H1 (cell line): ENCODE data around the gene PANX3. TPM values are rescaled to one million over a fixed set of nuclear protein-coding genes. Genes with fewer than 3 reads are reported as not detected.

ENCODE experiments used
- CTCF ChIA-PET: fragments of 300-600 bp; sonication (Branson Sonifier 250); formaldehyde crosslinking; loops from one replicate; lab custom pipeline; 2021; ENCODE audit not compliant: partially characterized antibody; lab: Charles Lee
- POLR2A ChIA-PET: fragments of 300-600 bp; sonication (Branson Sonifier 250); formaldehyde crosslinking; loops from one replicate; lab custom pipeline; 2021; ENCODE audit warnings: inconsistent platforms; ENCODE audit not compliant: partially characterized antibody; lab: Charles Lee
- DNase-seq, 2 experiments: peaks; one replicate each; pipeline versions ENCODE4 v3.0.0 to v3.0.0-alpha.2; 2010 to 2022; ENCODE audit warnings: low spot score in 2 of 2, low read depth in 1 of 2, mixed read lengths in 1 of 2
- FAIRE-seq: peaks from 2 replicates; lab custom pipeline; 2011; peaks lifted over from hg19 to GRCh38; lab: Jason Lieb, UNC
- H2AFZ ChIP-seq: 2 replicates; pipeline ENCODE4 v1.8.1; 2012; ENCODE audit warnings: low read length, inconsistent platforms
- H2AK5ac ChIP-seq: 2 replicates; pipeline ENCODE4 v1.6.1; 2013; ENCODE audit warnings: low read depth, low read length
- H2BK120ac ChIP-seq: replicated peaks from 2 replicates; pipeline ENCODE3; 2013; ENCODE audit warnings: low read depth, low read length, inconsistent platforms
- H2BK12ac ChIP-seq: 2 replicates; pipeline ENCODE4 v1.6.1; 2013; ENCODE audit warnings: low read depth, low read length
- H2BK15ac ChIP-seq: 2 replicates; pipeline ENCODE4 v1.6.1; 2013; ENCODE audit warnings: low read length
- H2BK20ac ChIP-seq: 2 replicates; pipeline ENCODE4 v1.6.1; 2013; ENCODE audit warnings: low read length
- H2BK5ac ChIP-seq: 2 replicates; pipeline ENCODE4 v1.6.1; 2013; ENCODE audit warnings: low read depth, low read length
- H3K14ac ChIP-seq: 2 replicates; pipeline ENCODE4 v1.6.1; 2013; ENCODE audit warnings: inconsistent platforms; ENCODE audit not compliant: insufficient read length
- H3K18ac ChIP-seq: 2 replicates; pipeline ENCODE4 v1.6.1; 2013; ENCODE audit warnings: low read length; ENCODE audit errors: extremely low read depth
- H3K23ac ChIP-seq: 2 replicates; pipeline ENCODE4 v1.6.1; 2013; ENCODE audit warnings: inconsistent platforms; ENCODE audit not compliant: insufficient read length
- H3K23me2 ChIP-seq: 2 replicates; pipeline ENCODE4 v1.6.1; 2013; ENCODE audit warnings: low read depth, low read length
- H3K27ac ChIP-seq: 2 replicates; pipeline ENCODE4 v1.6.1; 2011; ENCODE audit warnings: low read depth, low read length, inconsistent platforms
- H3K27me3 ChIP-seq, 4 experiments: replicated peaks in 1 of 4; 1 replicate in 1 of 4; 2 replicates in 3 of 4; pipeline versions ENCODE4 v1.6.1 to v1.8.1; 2011 to 2013; ENCODE audit warnings: low read length in 3 of 4, mild to moderate bottlenecking in 3 of 4, inconsistent platforms in 2 of 4, mixed read lengths in 2 of 4, moderate library complexity in 1 of 4; ENCODE audit not compliant: control insufficient read depth in 3 of 4, insufficient read depth in 3 of 4; ENCODE audit errors: extremely low read depth in 1 of 4
- H3K36me3 ChIP-seq, 4 experiments: 2 replicates each; pipeline versions ENCODE4 v1.6.1 to v1.8.1; 2011 to 2013; ENCODE audit warnings: mild to moderate bottlenecking in 4 of 4, low read length in 3 of 4, moderate library complexity in 2 of 4, control low read depth in 1 of 4, inconsistent platforms in 1 of 4; ENCODE audit not compliant: insufficient read depth in 4 of 4, control insufficient read depth in 2 of 4
- H3K4ac ChIP-seq: replicated peaks from 2 replicates; pipeline ENCODE3; 2013; ENCODE audit warnings: low read length, low read depth, mixed read lengths, inconsistent platforms; ENCODE audit not compliant: insufficient read length
- H3K4me1 ChIP-seq, 4 experiments: replicated peaks in 1 of 4; 1 replicate in 1 of 4; 2 replicates in 3 of 4; pipeline versions ENCODE4 v1.6.1 to v1.8.1; 2011 to 2013; ENCODE audit warnings: low read length in 3 of 4, inconsistent platforms in 2 of 4, mixed read lengths in 1 of 4; ENCODE audit not compliant: insufficient read depth in 4 of 4, control insufficient read depth in 3 of 4
- H3K4me2 ChIP-seq, 2 experiments: 2 replicates each; pipeline versions ENCODE4 v1.6.1 to v1.8.1; 2011 to 2013; ENCODE audit warnings: low read depth in 2 of 2, low read length in 2 of 2, control low read depth in 1 of 2, inconsistent platforms in 1 of 2, mild to moderate bottlenecking in 1 of 2; ENCODE audit not compliant: insufficient read depth in 1 of 2
- H3K4me3 ChIP-seq, 4 experiments: fragments of 200-600, 300-600 bp in 1 of 4; sonication (generic), shearing (Covaris generic), sonication (Bioruptor Twin) in 1 of 4; 2 replicates each; pipeline versions ENCODE4 v1.5.1 to v1.8.1; 2011 to 2016; ENCODE audit warnings: low read length in 4 of 4, low read depth in 3 of 4, control low read depth in 2 of 4, inconsistent platforms in 2 of 4, mild to moderate bottlenecking in 2 of 4, mixed read lengths in 1 of 4, moderate library complexity in 1 of 4; ENCODE audit not compliant: insufficient read depth in 2 of 4; ENCODE audit errors: extremely low read depth in 1 of 4
- H3K56ac ChIP-seq: replicated peaks from 2 replicates; pipeline ENCODE3; 2013; ENCODE audit warnings: low read depth, mild to moderate bottlenecking, mixed read lengths, low read length, inconsistent platforms; ENCODE audit not compliant: insufficient read length
- H3K79me1 ChIP-seq: 2 replicates; pipeline ENCODE4 v1.6.1; 2013; ENCODE audit warnings: low read depth, low read length, control low read depth
- H3K79me2 ChIP-seq, 2 experiments: 2 replicates each; pipeline versions ENCODE4 v1.6.1 to v1.8.1; 2012 to 2013; ENCODE audit warnings: low read length in 2 of 2, mild to moderate bottlenecking in 2 of 2, inconsistent platforms in 1 of 2; ENCODE audit not compliant: insufficient read depth in 2 of 2, control insufficient read depth in 1 of 2
- H3K9ac ChIP-seq, 4 experiments: replicated peaks in 1 of 4; 1 replicate in 1 of 4; 2 replicates in 3 of 4; pipeline versions ENCODE4 v1.6.1 to v1.8.1; 2011 to 2013; ENCODE audit warnings: low read depth in 3 of 4, low read length in 3 of 4, control low read depth in 2 of 4, mild to moderate bottlenecking in 2 of 4, moderate library complexity in 2 of 4, inconsistent platforms in 1 of 4; ENCODE audit errors: extremely low read depth in 1 of 4
- H3K9me3 ChIP-seq, 2 experiments: 2 replicates each; pipeline versions ENCODE4 v1.6.1 to v1.8.1; 2012 to 2013; ENCODE audit warnings: mild to moderate bottlenecking in 2 of 2, moderate library complexity in 2 of 2, control low read depth in 1 of 2, inconsistent platforms in 1 of 2, low read depth in 1 of 2, low read length in 1 of 2, mixed read lengths in 1 of 2; ENCODE audit not compliant: insufficient read depth in 2 of 2
- H4K20me1 ChIP-seq, 2 experiments: replicated peaks in 1 of 2; 2 replicates each; pipeline versions ENCODE3 to v1.8.1; 2011 to 2013; ENCODE audit warnings: inconsistent platforms in 2 of 2, low read length in 2 of 2, mild to moderate bottlenecking in 1 of 2; ENCODE audit not compliant: insufficient read depth in 2 of 2, control insufficient read depth in 1 of 2
- H4K5ac ChIP-seq: 2 replicates; pipeline ENCODE4 v1.6.1; 2013; ENCODE audit warnings: low read length, low read depth, mixed read lengths, inconsistent platforms; ENCODE audit not compliant: insufficient read length
- H4K8ac ChIP-seq: 2 replicates; pipeline ENCODE4 v1.8.0; 2013; ENCODE audit warnings: mild to moderate bottlenecking, moderate library complexity, low read length, inconsistent platforms; ENCODE audit not compliant: insufficient read depth; ENCODE audit errors: extremely low read depth
- H4K91ac ChIP-seq: replicated peaks from 2 replicates; pipeline ENCODE3; 2013; ENCODE audit warnings: low read length, mixed read lengths, inconsistent platforms; ENCODE audit not compliant: insufficient read length
- BACH1 ChIP-seq: IDR thresholded peaks from 2 replicates; pipeline ENCODE4 v1.6.1; 2012; ENCODE audit warnings: low read length, improper control_type of control experiment
- BRCA1 ChIP-seq: IDR thresholded peaks from 2 replicates; pipeline ENCODE4 v1.6.1; 2012; ENCODE audit warnings: low read depth, low read length, improper control_type of control experiment
- CBX8 ChIP-seq: fragments of 300-800, 300-1000 bp; sonication (generic); IDR thresholded peaks from 2 replicates; pipeline ENCODE4 v1.7.1; 2016; ENCODE audit warnings: low read depth, low read length, borderline replicate concordance
- CEBPB ChIP-seq: IDR thresholded peaks from 2 replicates; pipeline ENCODE4 v1.6.1; 2012; ENCODE audit warnings: low read depth, low read length
- CHD1 ChIP-seq: IDR thresholded peaks from 2 replicates; pipeline ENCODE4 v1.6.1; 2012; ENCODE audit warnings: low read depth, low read length, improper control_type of control experiment
- CREB1 ChIP-seq: IDR thresholded peaks from 2 replicates; pipeline ENCODE4 v1.6.1; 2012; ENCODE audit warnings: inconsistent platforms
- EZH2 ChIP-seq: fragments of 200-600 bp; sonication (generic); IDR thresholded peaks from 2 replicates; pipeline ENCODE4 v1.7.1; 2012; ENCODE audit warnings: low read depth, mild to moderate bottlenecking, moderate library complexity, low read length, inconsistent platforms; ENCODE audit not compliant: severe bottlenecking
- FOSL1 ChIP-seq: IDR thresholded peaks from 2 replicates; pipeline ENCODE4 v1.6.1; 2011; ENCODE audit warnings: mild to moderate bottlenecking, low read depth, low read length, moderate library complexity; ENCODE audit not compliant: insufficient read depth
- GTF2F1 ChIP-seq: IDR thresholded peaks from 2 replicates; pipeline ENCODE4 v1.6.1; 2012; ENCODE audit warnings: low read depth, low read length, improper control_type of control experiment, borderline replicate concordance
- HDAC2 ChIP-seq, 2 experiments: fragments of 300-600 bp in 1 of 2; sonication (generic) in 1 of 2; IDR thresholded peaks; 2 replicates each; pipeline ENCODE4 v1.6.1; 2011 to 2012; ENCODE audit warnings: low read depth in 2 of 2, low read length in 2 of 2, mild to moderate bottlenecking in 2 of 2, moderate library complexity in 2 of 2, borderline replicate concordance in 1 of 2, inconsistent platforms in 1 of 2
- NRF1 ChIP-seq: IDR thresholded peaks from 2 replicates; pipeline ENCODE4 v1.6.1; 2011; ENCODE audit warnings: mild to moderate bottlenecking, low read depth, low read length, improper control_type of control experiment
- RBBP5 ChIP-seq: IDR thresholded peaks from 2 replicates; pipeline ENCODE4 v1.7.1; 2012; ENCODE audit warnings: low read depth, mild to moderate bottlenecking, inconsistent platforms, low read length, moderate library complexity, borderline replicate concordance
- RFX5 ChIP-seq: IDR thresholded peaks from 2 replicates; pipeline ENCODE4 v1.6.1; 2011; ENCODE audit warnings: low read depth, low read length, improper control_type of control experiment, borderline replicate concordance
- SP1 ChIP-seq: IDR thresholded peaks from 2 replicates; pipeline ENCODE4 v1.6.1; 2011; ENCODE audit warnings: low read depth, low read length
- SP2 ChIP-seq: IDR thresholded peaks from 2 replicates; pipeline ENCODE4 v1.6.1; 2012; ENCODE audit warnings: mild to moderate bottlenecking, low read length, inconsistent platforms
- SUZ12 ChIP-seq: fragments of 200-600 bp; sonication (generic); IDR thresholded peaks from 2 replicates; pipeline ENCODE4 v1.6.1; 2012; ENCODE audit warnings: mild to moderate bottlenecking, inconsistent platforms, low read length, moderate library complexity, mixed read lengths
- YY1 ChIP-seq: IDR thresholded peaks from 2 replicates; pipeline ENCODE4 v1.6.1; 2011; ENCODE audit warnings: low read depth, mild to moderate bottlenecking, low read length
- polyA plus RNA-seq, 7 experiments: library from polyadenylated mRNA; depleted of rRNA in 3 of 7; stranded (reverse) in 5 of 7; unstranded in 2 of 7; fragments of >200 nt in 5 of 7; fragments of 200-250 nt in 2 of 7; gene quantifications; 1 replicate in 5 of 7; 2 replicates in 1 of 7; 4 replicates in 1 of 7; pipeline versions ENCODE4 v1.2.1 to v1.2.3, GENCODE V29; 2011 to 2013; ENCODE audit warnings: missing spikeins in 2 of 7, mixed read lengths in 2 of 7
- total RNA-seq: library from RNA; stranded (reverse); fragmentation: NEBNext Ultra II Directional; extraction: Animal tissue kit (Norgen Biotek cat#: 25700); gene quantifications from 2 replicates; pipeline ENCODE4 v1.2.1, GENCODE V29; 2021

PANX3 gene
- total and polyA plus RNA-seq, 2 of the 8 experiments (the other 6 are each of a cell fraction or from before 2014, with no cell fraction given), result not detected

DNA sequence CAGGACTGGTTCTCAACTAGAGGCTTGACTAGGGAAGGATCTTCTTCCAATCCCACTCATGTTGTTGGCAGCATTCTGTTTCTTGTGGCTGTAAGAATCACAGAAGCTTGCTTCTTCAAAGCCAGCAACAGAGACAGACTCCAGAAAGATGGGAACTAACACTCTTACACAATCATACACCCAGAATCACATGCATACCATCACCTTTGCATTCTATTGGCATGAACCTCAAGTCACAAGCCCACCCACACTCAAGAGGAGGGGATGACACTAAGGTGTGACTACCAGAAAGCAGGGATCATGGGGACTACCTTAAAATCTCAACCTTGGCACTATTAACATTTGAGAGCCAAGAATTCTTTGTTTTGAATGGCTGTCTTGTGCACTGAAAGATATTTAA lies 13.6 kb upstream of the PANX3 start:
- Histone ChIP-seq H2BK5ac (no peak overlapping the region), H3K14ac (no peak overlapping the region), H4K8ac (no peak overlapping the region), H3K18ac (no peak overlapping the region), H3K56ac (no peak overlapping the region), H3K4ac (no peak overlapping the region), H3K9ac (no peak overlapping the region), H3K27ac (no peak overlapping the region), H3K79me1 (no peaks in the 10 kb centered on the region), H3K4me2 (no peak overlapping the region), H2BK120ac (no peak overlapping the region), H3K23me2 (no peaks in the 10 kb centered on the region; the same call in 1 of the 2 replicates), H2BK20ac (no peak overlapping the region), H3K4me3 (no peak overlapping the region), H3K36me3 (no peaks in the 10 kb centered on the region), H2AFZ (no peak overlapping the region), H3K79me2 (no peaks in the 10 kb centered on the region), H2BK15ac (no peak overlapping the region), H4K5ac (no peak overlapping the region), H3K9me3 (no peaks in the 10 kb centered on the region), H4K20me1 (no peaks in the 10 kb centered on the region), H3K23ac (no peak overlapping the region), H4K91ac (no peak overlapping the region), H3K27me3 (no peaks in the 10 kb centered on the region), H2AK5ac (no peak overlapping the region), H2BK12ac (no peak overlapping the region; the same call in 1 of the 2 replicates), H3K4me1 (no peaks in the 10 kb centered on the region; a peak in 1 of 7 replicates)
- FAIRE-seq (no peak), DNase-seq (no peak)
- CTCF ChIA-PET, result interaction anchor here (1.1 to 1.3 kb wide), 2 partner anchors 46 to 62 kb away, joined by 3 to 4 read pairs; no protein-coding TSS in a partner anchor
- POLR2A ChIA-PET, result interaction anchor here (0.6 kb wide), 1 partner anchor 35 kb away, joined by 3 read pairs; no protein-coding TSS in a partner anchor
- TF ChIP-seq CBX8 (no peak), CHD1 (no peak), CEBPB (no peak), SP1 (no peak), RFX5 (no peak), GTF2F1 (no peak), BACH1 (no peak), SP2 (no peak), EZH2 (no peak), SUZ12 (no peak), CREB1 (no peak), HDAC2 (IDR thresholded peaks at IDR 0.05; ENCODE audit: borderline replicate concordance in 1 of 2, low read depth in 2 of 2, low read length in 2 of 2) (no peak), FOSL1 (no peak), BRCA1 (no peak), RBBP5 (no peak), NRF1 (no peak), YY1 (no peak)
